GM21825 (cell line): ENCODE data around the gene PADI3.
"Not testable (repeated sequence)": the region's sequence is repeated elsewhere in the genome, so short reads cannot be mapped to it uniquely, and the experiment has no call there.

ENCODE experiments used
- ATAC-seq: cut with Tn5 transposase; IDR thresholded peaks from one replicate; pipeline ENCODE4 v1.9.1; 2021; ENCODE audit warnings: mild to moderate bottlenecking, moderate library complexity; ENCODE audit not compliant: unreplicated experiment

PADI3 gene

GRCh38 chr1:17321857-17322390 lies 73.0 kb downstream of the PADI3 start:
- ATAC-seq = not testable (repeated sequence)

GRCh38 chr1:17328855-17329254 lies 80.0 kb downstream of the PADI3 start:
- no peak for ATAC-seq

- ATAC-seq = no peak
Measured at GRCh38 chr1:17329610-17330009, 80.7 kb downstream of the PADI3 start.

- ATAC-seq = no peak
Measured at GRCh38 chr1:17330856-17331255, 82.0 kb downstream of the PADI3 start.

GRCh38 chr1:17333081-17333480 lies 84.2 kb downstream of the PADI3 start:
- ATAC-seq = no peak
